GM19023 (cell line): ENCODE results near the gene ZNF205.

ENCODE experiments used
- ATAC-seq: cut with Tn5 transposase; IDR thresholded peaks from one replicate; pipeline ENCODE4 v1.9.1; 2021; ENCODE audit warnings: mild to moderate bottlenecking, moderate library complexity; ENCODE audit not compliant: unreplicated experiment

Gene ZNF205

DNA sequence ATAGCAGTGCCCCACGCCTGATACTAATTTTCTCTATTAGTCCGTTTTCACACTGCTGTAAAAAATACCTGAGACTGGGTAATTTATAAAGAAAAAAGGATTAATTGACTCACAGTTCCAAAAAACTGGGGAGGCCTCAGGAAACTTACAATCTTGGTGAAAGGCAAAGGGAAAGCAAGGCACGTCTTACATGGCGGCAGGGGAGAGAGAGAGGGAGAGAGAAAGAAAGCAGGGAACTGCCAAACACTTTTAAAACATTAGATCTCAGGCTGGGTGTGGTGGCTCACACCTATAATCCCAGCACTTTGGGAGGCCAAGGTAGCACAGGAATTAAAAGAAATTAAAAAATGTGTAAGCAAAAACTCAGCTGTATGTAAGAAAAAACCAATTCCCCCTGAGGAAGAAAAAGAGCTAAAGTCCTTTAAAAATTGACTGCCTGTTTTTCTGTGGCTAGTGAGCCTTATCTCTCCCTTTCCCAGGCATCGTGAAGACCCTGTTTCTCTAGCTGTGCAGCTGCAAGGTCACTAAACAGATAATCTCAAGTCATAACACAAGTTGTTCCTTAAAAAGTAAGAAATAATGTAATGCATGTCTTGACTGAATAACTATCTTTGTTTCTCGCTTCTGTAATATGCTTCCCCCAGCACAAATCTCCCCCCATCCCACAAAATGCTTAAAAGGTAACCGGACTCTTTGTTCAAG lies 27.3 kb upstream of the ZNF205 start:
- ATAC-seq = no peak

DNA sequence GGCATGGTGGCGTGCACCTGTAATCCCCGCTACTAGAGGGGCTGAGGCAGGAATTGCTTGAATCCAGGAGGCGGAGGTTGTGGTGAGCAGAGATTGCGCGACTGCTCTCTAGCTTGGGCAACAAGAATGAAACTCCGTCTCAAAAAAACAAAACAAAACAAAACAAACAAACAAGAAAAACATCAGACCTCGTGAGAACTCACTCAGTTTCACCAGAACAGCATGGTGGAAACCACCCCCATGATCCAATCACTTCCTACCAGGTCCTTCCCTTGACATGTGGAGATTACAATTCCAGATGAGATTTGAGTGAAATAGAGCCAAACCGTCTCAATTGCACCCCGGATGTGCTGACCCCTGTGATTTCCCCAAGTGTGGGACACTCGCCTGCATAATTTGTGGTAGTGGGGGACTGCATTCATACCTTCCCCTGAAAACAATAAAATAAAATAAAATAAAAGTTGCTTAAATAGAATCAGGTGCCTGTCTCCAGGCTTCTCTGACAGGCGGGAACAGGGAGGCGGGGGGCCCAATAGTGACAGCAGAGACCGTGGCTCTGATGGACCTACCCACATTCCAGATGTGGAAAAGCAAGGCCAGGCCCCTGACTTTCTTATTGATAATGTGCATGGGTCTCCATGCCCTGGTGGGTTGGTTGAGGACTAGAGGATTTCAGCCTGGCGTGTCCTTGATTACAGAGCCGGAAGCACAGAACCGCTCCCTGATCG lies 26.4 kb upstream of the ZNF205 start:
- no peak for ATAC-seq

DNA sequence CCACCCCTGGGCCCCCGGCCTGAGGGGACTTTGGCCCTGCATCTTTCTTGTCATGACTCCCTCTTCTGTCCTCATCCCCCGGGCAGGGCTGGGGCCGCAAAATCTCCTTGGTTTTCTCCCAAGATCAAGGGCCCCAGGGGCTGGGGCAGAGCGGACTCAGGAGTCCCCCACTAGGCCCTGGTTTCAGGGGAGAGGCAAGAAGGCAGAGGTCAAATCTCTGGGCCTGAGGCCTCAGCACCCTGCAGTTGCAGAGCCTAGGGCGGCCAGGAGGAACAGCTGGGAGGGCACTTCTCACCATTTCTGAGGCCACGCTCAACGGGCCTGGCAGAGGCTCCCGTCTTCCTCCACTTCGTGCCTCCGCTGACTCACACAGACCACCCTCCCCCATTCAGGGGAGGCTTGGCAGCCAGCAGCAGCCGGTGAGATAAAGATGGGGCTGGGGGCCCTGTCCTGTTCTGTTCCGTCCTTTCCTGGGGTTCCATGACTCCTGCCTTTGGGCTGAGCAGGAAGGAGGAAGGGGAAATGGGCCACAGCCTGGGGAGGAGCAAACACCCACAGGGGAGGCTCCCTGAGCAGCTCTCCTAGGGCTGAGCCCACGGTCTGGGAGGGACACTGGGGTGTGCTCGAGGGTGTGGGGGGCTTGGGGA lies 25.7 kb upstream of the ZNF205 start:
- ATAC-seq = no peak

DNA sequence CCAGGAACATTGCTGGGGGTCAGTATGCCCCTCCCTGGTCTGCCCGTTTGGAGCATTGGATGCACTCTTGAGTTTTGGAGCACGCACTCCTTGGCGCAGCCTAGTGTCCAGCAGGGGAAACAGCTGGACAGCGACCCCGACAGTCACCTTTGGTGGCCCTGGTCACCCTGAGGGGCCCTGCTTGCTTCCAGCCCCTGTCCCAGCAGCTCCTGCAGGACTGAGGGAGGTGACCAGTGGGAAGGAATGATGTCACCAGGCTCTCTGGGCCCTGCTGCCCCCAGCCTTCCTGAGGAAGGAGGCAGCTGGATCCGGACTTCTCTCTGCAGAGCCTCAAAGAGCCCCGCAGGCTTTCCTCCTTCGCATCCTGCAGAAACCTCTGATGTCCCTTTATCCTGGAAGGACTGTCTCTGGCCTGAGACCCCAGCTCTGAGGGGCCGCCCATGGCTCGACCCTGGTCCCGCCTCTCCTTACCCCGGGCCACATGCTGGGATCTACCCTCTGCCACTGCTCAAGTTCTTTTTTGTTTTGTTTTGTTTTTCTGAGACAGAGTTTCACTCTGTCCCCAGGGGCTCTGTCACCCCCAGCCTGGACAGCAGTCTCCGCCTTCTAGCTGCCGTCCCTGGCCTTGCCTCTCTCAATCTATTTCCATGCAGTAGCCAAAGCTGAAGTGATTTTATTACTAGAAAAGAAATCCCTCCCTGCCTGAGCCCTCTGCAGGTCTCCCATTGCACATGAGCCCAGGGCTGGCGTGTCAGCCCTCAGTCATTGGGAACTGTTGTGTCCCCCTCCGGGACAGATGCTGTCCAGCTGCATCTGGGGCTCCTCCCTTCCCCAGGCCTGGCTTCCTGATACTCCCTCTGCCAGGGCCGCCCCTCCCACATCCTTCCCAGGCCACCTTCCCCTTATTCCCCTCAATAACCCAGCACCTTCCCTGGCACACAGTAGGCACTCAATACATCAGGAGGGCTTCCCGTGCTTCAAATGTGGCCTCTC lies 24.8 kb upstream of the ZNF205 start:
- no peak for ATAC-seq

DNA sequence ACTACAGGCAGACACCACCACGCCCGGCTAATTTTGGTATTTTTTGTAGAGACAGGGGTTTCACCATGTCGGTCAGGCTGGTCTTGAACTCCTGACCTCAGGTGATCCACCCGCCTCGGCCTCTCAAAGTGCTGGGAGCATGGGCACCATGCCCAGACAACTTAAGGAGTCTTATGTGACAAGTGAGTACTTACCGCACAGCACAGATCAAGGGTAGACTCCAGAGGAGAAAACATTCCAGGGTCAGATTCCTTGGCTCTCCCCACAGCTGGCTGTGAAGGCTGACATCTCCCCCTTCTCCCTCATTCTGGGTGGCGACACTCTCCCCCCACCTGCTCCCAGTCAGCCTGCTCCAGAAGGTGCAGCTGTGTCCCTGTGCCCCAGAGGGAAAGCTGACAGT lies 23.9 kb upstream of the ZNF205 start:
- no peak for ATAC-seq

DNA sequence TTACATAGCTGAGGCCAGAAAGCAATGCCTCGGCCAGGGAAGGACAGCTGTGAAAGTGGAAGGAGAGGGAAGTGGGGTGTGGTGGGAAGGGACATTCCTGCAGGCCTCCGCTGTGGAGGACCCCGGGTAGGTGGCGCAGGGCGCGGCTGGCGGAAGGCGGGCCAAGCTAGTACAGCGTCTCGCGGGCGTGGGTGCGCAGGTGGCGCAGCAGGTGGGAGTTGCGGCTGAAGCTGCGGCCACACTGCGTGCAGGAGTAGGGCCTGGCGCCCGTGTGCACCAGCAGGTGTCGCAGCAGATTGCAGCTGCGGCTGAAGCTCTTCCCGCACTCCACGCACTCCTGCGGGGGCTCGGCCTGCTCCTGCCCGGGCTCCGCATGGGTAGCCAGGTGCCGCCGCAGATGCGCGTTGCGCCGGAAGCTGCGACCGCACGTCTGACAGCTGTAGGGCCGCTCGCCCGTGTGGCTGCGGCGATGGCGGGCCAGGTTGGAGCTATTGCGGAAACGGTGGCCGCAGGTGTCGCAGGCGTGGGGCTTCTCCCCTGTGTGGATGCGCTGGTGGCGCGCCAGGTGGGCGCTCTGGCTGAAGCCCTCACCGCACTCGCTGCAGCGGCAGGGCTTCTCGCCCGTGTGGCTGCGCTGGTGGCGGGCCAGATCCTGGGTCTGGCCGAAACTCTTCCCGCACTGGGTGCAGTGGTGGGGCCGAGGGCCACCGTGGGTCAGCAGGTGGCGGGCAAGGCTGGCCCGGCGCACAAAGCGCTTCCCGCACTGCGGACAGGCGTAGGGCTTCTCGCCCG lies 23.3 kb upstream of the ZNF205 start:
- ATAC-seq = no peak

DNA sequence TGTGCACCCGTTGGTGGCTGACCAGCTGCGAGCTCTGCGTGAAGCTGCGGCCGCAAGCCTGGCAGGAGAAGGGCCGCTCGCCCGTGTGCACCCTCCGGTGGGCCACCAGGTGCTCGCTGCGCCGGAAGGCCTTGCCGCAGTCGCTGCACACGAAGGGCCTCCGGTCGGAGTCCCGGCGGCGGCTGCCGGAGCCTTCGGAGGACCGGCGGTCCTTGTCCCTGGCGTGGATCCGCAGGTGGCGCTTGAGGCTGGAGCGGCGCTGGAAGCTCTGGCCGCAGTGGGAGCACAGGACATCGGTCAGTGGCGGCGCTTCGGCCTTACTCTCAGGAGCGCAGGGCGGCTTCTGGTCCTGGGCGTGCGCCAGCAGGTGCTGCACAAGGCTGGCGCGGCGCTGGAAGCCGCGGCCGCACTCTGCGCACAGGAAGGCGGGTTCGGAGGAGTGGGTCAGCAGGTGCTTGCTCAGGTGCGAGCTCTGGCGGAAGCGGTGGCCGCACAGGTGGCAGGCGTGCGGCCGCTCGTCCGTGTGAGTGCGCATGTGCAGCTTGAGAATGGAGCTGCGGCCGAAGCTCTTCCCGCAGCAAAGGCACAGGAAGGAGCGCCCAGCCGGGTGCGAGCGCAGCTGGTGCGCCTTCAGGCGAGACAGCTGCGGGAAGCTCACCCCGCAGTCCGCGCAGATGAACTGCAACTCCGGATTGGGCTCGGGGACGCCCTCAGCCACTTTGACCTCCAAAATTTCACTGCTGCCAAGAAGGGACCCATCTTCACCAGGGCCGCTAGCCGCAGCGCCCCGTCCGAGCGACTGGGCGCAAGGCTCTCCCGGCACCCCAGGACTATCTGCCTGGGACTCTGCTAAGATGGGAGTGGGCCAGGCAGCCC lies 22.4 kb upstream of the ZNF205 start:
- ATAC-seq = no peak

DNA sequence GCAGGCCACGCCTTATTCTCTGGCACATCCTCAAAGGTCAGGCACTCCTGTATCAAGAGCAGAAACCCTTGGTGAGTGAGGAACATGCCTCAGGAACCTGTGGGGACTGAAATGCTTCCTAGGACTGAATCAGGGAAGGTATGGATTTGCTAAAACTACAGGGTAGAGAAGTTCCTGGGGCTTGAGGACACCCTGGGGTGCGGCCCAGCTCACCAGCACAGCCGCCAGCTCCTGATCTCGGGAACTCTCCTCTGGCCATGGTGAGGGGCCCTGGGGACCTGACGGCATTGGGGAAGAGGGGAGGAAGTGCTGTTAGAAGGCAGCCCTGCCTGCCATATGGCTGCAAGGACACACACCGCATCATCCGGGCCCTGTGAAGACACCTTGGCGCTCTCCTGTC lies 20.8 kb upstream of the ZNF205 start:
- ATAC-seq = no peak

DNA sequence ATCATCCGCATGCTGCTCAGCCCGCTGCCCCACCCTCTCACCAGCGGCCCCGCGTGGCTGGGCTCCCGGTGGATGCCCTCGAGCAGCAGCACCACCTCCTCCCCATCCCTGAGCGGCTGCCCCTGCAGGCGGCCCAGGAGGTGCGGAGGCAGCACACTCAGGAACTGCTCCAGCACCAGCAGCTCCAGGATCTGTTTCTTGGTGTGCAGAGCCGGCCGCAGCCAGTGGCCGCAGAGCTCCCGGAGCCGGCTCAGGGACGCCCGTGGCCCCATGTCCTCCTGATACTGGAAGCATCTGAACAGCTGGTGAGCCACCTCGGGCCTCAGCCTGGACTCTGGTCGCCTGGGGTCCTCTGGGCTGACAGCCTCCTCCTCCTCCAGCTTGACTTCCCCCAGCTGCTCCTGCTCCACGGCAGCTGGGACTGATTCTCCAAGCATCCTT lies 19.9 kb upstream of the ZNF205 start:
- no peak for ATAC-seq

DNA sequence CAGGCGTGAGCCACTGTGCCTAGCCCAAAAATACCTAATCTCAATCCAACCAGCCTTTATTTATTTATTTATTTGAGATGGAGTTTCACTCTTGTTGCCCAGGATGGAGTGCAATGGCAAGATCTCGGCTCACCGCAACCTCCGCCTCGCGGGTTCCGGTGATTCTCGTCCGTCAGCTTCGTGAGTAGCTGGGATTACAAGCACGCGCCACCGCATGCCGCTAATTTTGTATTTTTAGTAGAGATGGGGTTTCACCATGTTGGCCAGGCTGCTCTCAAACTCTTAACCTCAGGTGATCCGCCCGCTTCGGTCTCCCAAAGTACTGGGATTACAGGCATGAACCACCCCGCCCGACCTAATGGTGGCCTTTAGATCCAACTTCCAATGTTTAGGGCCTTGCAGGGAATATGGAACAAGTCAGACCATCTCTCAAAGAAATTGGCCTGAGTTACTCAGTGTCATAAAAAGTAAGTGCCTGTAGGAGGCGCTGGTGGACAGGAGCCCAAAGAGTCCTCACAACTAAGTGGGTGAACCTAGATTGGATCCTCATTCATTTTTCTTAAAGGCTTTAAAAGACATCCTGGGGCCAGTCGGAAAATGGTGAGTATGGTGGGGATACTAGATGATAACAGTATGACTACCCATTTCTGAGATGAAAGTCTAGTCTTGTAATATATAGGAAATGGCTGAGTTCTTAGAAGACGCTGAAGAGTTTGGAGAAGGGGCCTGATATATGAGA lies 17.9 kb upstream of the ZNF205 start:
- ATAC-seq = no peak

DNA sequence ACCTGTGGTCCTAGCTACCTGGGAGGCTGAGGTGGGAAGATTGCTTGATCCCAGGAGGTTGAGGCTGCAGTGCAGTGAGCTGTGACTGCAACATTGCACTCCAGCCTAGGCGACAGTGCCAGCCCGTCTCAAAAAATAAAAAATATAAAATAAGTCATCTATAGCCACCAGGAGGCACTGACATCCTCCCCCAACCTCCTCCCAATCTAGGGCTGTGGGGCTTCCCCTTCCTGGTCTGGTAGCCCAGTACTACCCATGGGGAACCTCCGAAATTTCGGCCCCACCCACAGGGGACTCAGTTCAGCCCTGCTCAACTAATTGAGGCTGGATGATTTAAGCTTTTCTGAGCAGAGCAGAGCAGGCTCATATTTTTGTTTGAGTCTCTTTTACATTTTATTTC lies 16.5 kb upstream of the ZNF205 start:
- ATAC-seq = peak; percentile 63

DNA sequence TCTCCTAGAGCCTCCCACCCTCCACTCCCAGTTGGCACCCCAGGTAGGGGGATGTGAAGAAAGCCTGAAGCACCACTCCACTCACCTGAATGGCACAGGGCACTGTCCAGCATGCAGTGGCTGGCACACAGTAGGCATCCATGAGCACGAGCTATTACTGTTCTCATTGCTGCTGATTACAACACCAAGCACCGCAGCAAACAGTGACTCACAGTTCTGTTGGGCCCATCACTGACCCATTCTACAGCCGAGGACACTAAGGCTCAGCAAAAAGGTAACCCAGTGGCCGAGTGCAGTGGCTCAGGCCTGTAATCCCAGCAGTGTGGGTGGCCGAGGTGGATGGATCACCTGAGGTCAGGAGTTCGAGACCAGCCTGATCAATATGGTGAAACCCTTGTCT lies 16.0 kb upstream of the ZNF205 start:
- ATAC-seq = no peak

DNA sequence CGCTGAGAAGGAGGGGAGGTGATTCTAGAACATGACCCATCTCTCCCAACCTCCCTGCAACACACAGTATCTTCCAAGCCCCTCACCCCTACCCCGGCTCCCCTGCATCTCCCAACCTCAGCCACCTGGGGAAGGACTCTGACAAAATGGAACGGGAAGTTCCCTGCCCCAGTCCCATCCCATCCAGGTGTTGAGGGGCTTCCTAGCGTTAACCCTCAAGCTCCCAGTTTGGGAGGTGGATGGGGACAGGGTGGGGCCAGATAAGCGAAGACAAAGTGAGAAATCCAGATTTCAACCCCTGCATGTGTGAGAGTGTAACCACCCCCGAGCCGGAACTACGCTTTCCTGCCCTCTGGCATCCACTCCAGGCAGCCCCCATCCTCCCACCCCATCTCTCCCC lies 15.1 kb upstream of the ZNF205 start:
- no peak for ATAC-seq

DNA sequence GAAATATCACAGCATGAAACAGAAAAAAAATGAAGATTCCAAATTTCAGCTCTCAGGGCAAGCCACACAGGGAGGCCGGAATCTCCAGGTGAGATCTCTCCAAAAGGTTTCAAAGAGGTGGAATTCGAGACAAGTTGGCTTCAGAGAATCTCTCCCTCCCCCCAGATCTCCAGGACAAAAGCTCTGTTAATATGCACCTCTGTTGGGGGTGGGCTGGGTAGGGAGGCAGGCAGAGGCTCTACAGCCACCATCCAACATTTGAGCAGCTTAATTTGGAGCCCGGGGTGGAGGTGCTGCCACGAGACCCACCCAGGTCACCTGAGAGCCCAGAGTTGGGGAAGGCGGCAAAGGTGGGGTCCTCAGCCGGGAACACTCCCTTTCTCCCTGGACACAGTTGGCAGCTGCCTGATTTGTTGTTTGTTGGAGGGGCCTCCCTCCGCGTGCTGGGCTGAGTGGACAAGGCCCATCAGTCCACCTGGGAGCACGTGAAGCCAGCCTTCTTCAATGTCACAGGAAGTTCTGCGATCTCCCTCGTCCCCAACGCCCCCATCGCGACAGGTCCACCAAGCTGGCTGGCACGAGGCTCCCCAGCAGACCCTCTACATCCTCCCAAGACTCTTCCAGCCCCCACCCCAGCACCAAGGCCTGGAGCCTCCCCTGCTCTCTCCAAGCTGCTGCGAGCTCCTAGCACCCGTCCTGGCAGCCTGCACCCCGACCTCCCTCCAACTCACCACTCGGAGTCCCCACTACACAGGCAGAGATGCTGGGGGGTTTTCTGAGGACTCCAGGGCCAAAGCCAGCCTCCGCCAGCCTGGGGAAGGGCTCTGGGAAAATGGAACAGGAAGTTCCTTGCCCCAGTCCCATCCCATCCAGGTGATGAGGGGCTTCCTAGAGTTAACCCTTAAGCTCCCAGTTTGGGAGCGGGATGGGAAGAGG lies 13.7 kb upstream of the ZNF205 start, which contains the start of gene ZSCAN10:
ZSCAN10 (minus strand) TSS at position 836 of the 936 bp plus-strand sequence. CDS start 6,357 bp downstream, outside the sequence.
- no peak for ATAC-seq

DNA sequence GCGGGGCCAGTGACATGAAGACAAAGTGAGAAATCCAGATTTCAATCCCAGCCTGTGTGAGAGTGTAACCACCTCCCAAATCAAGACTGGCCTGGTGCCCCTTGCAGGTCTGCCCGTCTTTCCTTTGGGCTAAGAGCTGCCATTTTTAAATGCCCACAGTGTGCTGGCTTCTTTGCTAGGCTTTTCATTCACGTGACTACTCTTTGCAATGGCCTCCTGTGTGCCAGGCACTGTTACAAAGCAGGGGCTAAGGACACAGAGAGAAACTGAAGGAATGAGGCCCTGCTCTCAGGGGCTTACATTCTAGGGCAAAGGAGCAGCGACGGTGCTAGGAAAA lies 13.0 kb upstream of the ZNF205 start:
- no peak for ATAC-seq

DNA sequence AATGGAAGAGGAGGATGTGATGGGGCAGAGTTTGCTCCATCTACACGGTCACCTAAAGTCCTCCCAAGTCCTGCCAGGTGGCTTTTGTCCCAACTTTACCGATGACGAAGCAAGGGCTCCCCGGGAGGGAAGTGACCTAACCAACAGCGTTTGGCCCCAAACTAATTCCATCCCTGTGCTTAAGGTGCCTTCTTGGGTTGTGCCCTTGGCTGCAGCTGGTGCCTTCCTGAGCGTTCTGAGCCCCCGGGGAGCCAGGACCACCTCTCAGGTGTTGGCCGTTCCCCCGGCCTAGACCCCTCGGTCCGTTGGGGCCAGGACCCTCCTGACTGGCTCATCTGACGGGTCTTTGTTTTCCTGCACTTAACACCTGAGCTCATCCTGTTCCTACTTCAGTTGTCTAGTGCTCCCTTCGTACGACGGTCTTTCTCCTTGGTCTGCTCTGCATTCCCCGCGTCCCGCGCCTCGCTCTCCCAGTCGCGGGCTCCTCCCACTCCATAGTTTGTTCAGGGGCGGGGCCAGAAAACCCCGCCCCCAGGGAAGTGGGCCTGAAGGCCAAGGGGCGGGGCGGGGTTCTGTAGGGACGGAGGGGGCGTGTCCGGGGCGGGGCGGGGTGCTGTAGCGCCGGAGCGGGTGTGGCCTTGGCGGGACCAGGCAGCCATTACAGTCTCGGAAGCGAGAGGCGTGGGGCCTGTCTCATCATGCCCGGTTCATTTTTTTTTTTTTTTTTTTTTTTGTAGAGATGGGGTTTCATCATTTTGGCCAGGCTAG lies 12.5 kb upstream of the ZNF205 start:
- no peak for ATAC-seq
